ENCODE measurements around the gene BIRC2. TPM values are rescaled to one million over a fixed set of nuclear protein-coding genes. Genes with fewer than 3 reads are reported as not detected.

Gene BIRC2
- polyA plus RNA-seq, 1 donor (not counting 4 experiments of a cell fraction or from before 2014, with no cell fraction given): 53.8 TPM

GRCh38 chr11:102309621-102310541, 37.1 kb upstream of the BIRC2 start:
- peaks cover 55% of the 10 kb centered on the region for H3K4me1 ChIP-seq (ENCODE audit: control insufficient read depth, extremely low read depth, insufficient read depth, low read length)
- no peak for TF ChIP-seq CTCF (optimal IDR thresholded peaks at IDR 0.05 in 1 of 3, IDR thresholded peaks at IDR 0.05 in 1 of 3, conservative IDR thresholded peaks at IDR 0.05 in 1 of 3; ENCODE audit: extremely low read depth in 1 of 3, insufficient read depth in 2 of 3, low read length in 3 of 3)
- TF ChIP-seq EZH2 (IDR thresholded peaks at IDR 0.05; ENCODE audit: low read length): no peak
- H3K4me3 ChIP-seq (ENCODE audit: control insufficient read depth in 2 of 3, extremely low read depth in 1 of 3, insufficient read depth in 2 of 3, low read depth in 1 of 3, low read length in 3 of 3): no peak overlapping the region
- H3K27me3 ChIP-seq (ENCODE audit: control insufficient read depth, extremely low read depth, insufficient read depth, low read length): no peaks in the 10 kb centered on the region
- H3K9me3 ChIP-seq (ENCODE audit: control insufficient read depth, low read depth, low read length): no peaks in the 10 kb centered on the region
- H2AFZ ChIP-seq (ENCODE audit: control insufficient read depth, low read length): no peak overlapping the region
- H3K27ac ChIP-seq (ENCODE audit: control insufficient read depth, insufficient read depth, low read length): no peak overlapping the region
- no peaks in the 10 kb centered on the region for H4K20me1 ChIP-seq (ENCODE audit: control insufficient read depth, extremely low read depth, insufficient read depth, low read length)
- FAIRE-seq (no peak), DNase-seq (ENCODE audit: low read depth, low spot score) (no peak)
- no peaks in the 10 kb centered on the region for H3K9me1 ChIP-seq (ENCODE audit: control insufficient read depth, extremely low read depth, insufficient read depth, low read length)
- H3K9ac ChIP-seq (ENCODE audit: control insufficient read depth, extremely low read depth, insufficient read depth, low read length): no peak overlapping the region
- H3K4me2 ChIP-seq (ENCODE audit: control insufficient read depth, extremely low read depth, insufficient read depth, low read depth, low read length): no peak overlapping the region
- H3K79me2 ChIP-seq (ENCODE audit: control insufficient read depth, insufficient read depth, low read length): no peaks in the 10 kb centered on the region
- H3K36me3 ChIP-seq (ENCODE audit: control insufficient read depth in 2 of 2, extremely low read depth in 1 of 2, insufficient read depth in 2 of 2, low read length in 2 of 2): no peaks in the 10 kb centered on the region
- dilution Hi-C loops (cut with MboI; ENCODE audit: extremely low pct_ligation_motif_present, low sequenced_read_pairs): no loop called here

GRCh38 chr11:102312667-102313066, 34.3 kb upstream of the BIRC2 start:
- Histone ChIP-seq H3K36me3 (ENCODE audit: control insufficient read depth in 2 of 2, extremely low read depth in 1 of 2, insufficient read depth in 2 of 2, low read length in 2 of 2) (no peaks in the 10 kb centered on the region), H2AFZ (ENCODE audit: control insufficient read depth, low read length) (peak overlapping the region; percentile 88), H3K27me3 (ENCODE audit: control insufficient read depth, extremely low read depth, insufficient read depth, low read length) (no peaks in the 10 kb centered on the region), H4K20me1 (ENCODE audit: control insufficient read depth, extremely low read depth, insufficient read depth, low read length) (no peaks in the 10 kb centered on the region), H3K79me2 (ENCODE audit: control insufficient read depth, insufficient read depth, low read length) (no peaks in the 10 kb centered on the region), H3K4me3 (ENCODE audit: control insufficient read depth in 2 of 3, extremely low read depth in 1 of 3, insufficient read depth in 2 of 3, low read depth in 1 of 3, low read length in 3 of 3) (peak overlapping the region in 2 of 3 experiments; percentile 70 to 73), H3K9me3 (ENCODE audit: control insufficient read depth, low read depth, low read length) (no peaks in the 10 kb centered on the region), H3K4me2 (ENCODE audit: control insufficient read depth, extremely low read depth, insufficient read depth, low read depth, low read length) (peak overlapping the region; percentile 98), H3K4me1 (ENCODE audit: control insufficient read depth, extremely low read depth, insufficient read depth, low read length) (peaks cover 40% of the 10 kb centered on the region), H3K27ac (ENCODE audit: control insufficient read depth, insufficient read depth, low read length) (peak overlapping the region; percentile 89), H3K9me1 (ENCODE audit: control insufficient read depth, extremely low read depth, insufficient read depth, low read length) (no peaks in the 10 kb centered on the region), H3K9ac (ENCODE audit: control insufficient read depth, extremely low read depth, insufficient read depth, low read length) (peak overlapping the region; percentile 83)
- TF ChIP-seq CTCF (optimal IDR thresholded peaks at IDR 0.05 in 1 of 3, IDR thresholded peaks at IDR 0.05 in 1 of 3, conservative IDR thresholded peaks at IDR 0.05 in 1 of 3; ENCODE audit: extremely low read depth in 1 of 3, insufficient read depth in 2 of 3, low read length in 3 of 3): no peak
- no peak for TF ChIP-seq EZH2 (IDR thresholded peaks at IDR 0.05; ENCODE audit: low read length)
- dilution Hi-C loops (cut with MboI; ENCODE audit: extremely low pct_ligation_motif_present, low sequenced_read_pairs): no loop called here
- FAIRE-seq (no peak), DNase-seq (ENCODE audit: low read depth, low spot score) (no peak)
